GM12873 (cell line): ENCODE results near the gene LUM.
A peak's percentile ranks its signal among the peaks of the same experiment; 100 is the strongest.

Source experiments
- CTCF ChIP-seq: IDR thresholded peaks from 2 replicates; pipeline ENCODE4 v1.5.1; 2012; ENCODE audit warnings: low read depth, mild to moderate bottlenecking, moderate library complexity, low read length, control low read depth; ENCODE audit not compliant: insufficient read depth; ENCODE audit errors: missing control alignments

The LUM gene

GRCh38 chr12:91109148-91109564 is 2.1 kb downstream of the LUM start:
- TF ChIP-seq CTCF, result peak; percentile 76

DNA sequence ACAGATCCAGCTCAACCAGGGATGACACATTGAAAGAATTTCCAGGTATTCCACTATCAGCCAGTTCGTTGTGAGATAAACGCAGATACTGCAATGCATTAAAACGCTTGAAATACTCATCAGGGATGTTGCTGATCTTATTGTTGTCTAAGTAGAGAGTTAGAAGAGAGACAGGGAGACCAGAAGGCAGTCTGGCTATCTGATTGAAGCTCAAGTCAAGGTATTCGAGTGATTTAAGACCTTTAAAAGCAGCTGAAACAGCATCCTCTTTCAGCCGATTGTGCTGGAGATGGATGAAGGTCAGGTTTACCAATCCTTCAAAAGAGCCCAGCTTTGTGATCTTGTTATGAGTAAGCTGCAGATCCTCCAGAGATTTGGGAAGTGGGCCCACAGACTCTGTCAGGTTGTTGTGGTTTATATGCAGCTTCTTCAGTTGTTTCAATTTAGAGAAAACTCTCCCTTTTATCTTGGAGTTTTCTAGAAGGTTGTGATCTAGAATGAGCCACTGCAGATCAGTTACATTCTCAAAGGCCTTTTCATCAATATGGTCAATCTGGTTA is 3.0 kb downstream of the LUM start:
- TF ChIP-seq CTCF, result no peak

- TF ChIP-seq CTCF, result no peak
These were observed 5.0 kb downstream of the LUM start for GRCh38 chr12:91106283-91106682.

DNA sequence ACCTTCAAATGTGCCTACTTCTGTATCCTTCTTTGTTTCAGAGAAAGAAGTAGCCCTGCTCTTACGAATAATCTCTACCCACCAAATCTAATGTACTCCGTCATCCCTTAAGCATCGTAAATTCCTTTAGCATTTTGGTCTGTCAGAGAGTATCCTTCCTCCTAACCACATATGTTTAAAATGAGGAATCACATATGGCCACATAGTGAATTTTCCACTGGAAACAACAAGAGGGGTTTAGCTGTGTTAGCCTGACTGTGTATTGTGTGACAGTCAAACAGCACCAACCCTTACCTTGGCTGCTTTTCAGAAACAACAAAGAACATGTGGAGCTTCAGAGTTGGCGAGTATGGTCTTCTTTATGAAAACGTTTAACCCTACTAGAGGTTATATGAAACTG is 5.5 kb downstream of the LUM start:
- no peak for TF ChIP-seq CTCF

DNA sequence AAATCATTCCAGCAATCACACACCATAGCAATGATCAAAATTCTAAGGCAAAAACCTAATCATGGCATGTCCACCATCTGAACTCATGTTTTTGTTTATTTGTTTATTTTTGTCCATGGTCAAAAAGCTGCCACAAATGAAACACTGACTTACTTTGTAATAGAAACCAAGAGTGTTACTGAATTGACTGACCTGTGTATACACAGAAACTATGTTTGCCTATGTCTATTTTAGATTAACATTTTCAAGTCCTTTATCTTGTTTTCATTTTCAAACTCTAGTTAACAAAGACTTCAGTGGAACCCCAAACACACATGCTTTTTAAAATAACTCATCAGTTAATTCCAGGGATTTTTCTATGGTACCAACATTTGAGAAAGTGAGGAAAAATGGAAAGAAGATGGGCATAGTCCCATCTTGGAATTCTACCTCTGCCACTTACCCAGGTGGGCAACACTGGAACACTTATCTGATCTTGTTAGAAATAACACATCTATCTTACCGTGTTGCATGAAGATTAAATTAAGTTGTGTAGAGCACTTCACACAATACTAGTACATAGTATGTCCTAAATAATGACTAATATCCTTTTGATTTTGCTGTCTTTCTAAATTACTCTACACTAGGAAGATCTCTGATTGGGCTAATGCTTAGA is 6.4 kb downstream of the LUM start:
- TF ChIP-seq CTCF, result no peak

DNA sequence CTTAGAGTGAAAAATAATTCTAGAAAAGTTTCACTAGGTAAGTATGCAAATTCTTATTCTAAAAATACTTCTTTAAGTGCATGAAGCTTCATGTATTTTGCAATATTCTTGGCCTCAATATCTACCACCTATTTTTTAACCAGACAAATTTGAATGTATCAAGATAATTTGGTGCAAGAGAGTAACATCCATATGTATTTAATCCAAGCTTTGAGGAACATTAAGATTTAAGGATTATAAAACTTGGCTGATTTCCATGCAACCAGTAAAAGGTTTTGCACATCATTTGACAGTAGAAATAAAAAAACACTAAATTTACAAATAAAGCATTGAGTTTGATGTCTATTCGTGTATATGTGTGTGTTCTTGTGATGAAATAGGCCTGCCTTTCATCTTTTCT is 7.7 kb downstream of the LUM start:
- no peak for TF ChIP-seq CTCF

DNA sequence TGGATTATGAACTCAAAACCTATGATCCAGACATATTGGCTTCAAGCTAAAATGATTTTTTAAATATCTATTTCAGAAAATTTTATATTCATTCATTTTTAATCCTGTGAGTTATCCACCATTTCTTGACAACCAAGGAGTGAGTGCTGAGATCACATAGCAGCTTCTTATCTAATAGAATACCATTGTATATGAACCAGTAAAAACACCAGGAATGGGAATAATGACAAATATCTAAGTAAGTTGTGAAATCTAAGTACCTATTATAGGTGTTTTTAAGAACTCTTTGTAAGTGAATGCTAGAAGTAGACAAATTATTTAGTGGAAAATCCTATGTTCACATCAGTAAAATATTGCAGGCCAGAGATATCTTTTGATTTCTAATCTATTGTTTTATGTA is 8.2 kb downstream of the LUM start:
- no peak for TF ChIP-seq CTCF

DNA sequence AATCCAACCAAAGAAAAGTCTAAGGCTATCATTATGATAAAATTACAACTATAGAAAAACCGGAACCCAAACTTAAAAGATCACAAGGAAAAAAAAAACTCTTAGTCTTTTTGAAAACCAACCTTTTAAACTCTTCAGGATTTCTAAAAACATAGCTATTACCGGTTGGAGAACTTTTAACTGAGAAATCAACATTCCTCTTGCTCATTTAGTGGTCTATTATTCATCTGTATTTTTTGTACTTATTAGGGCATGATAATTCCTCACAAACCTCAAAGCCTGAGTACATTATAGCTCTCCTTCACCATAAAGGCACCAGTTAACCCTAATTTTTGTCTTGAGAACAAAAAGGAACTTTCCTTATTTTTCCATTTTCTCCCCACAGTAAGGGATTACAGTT is 10.4 kb downstream of the LUM start:
- TF ChIP-seq CTCF, result no peak
